Testis (tissue), 3 donors: ENCODE results near the gene DTNB. TPM values are rescaled to one million over a fixed set of nuclear protein-coding genes. Genes with fewer than 3 reads are reported as not detected.
"Not testable (repeated sequence)": the region's sequence is repeated elsewhere in the genome, so short reads cannot be mapped to it uniquely, and the experiment has no call there.

Source experiments
- DNase-seq: peaks from one replicate; pipeline ENCODE4 v3.0.0-alpha.2; 2019
- H3K27ac ChIP-seq, 2 donors: fragments of 200-600 bp; sonication (generic); one replicate each; pipeline ENCODE4 v1.5.1; 2019
- H3K27me3 ChIP-seq: fragments of 200-600 bp; sonication (generic); one replicate; pipeline ENCODE4 v1.5.1; 2019
- H3K36me3 ChIP-seq: fragments of 200-600 bp; sonication (generic); one replicate; pipeline ENCODE4 v1.5.1; 2017; ENCODE audit warnings: low read depth; ENCODE audit errors: missing control alignments
- H3K4me1 ChIP-seq: fragments of 200-600 bp; sonication (generic); one replicate; pipeline ENCODE4 v1.5.1; 2019
- H3K4me3 ChIP-seq, 2 donors: fragments of 200-600 bp; sonication (generic); one replicate each; pipeline ENCODE4 v1.5.1; 2017 to 2019
- H3K9me3 ChIP-seq: fragments of 200-600 bp; sonication (generic); one replicate; pipeline ENCODE4 v1.5.1; 2017
- POLR2A ChIP-seq: fragments of 450-650 bp; IDR thresholded peaks from one replicate; pipeline ENCODE4 v1.6.1; 2017; ENCODE audit warnings: antibody characterized with exemption, mild to moderate bottlenecking, moderate library complexity
- WGBS, 2 donors: methylation state at CpG; one replicate each; pipeline ENCODE4 v1.1.5; 2018; 5-methylcytosine and 5-hydroxymethylcytosine counted together
- intact Hi-C: fragments of 100-400 bp; cut with DNase I; formaldehyde crosslinking; loops from one replicate; pipeline ENCODE4 v1.15.1; 2023; ENCODE audit warnings: low total_unique reads
- polyA plus RNA-seq: library from polyadenylated mRNA; stranded (reverse); fragments of 350-450 nt; fragmentation: Illumina TruSeq; extraction: RNeasy Lipid Tissue Mini Kit (QIAGEN cat#74804); gene quantifications from one replicate; pipeline ENCODE4 v1.2.3, GENCODE V29; 2014; ENCODE audit warnings: low read depth, low replicate concordance; ENCODE audit not compliant: insufficient read depth
- total RNA-seq, 2 donors: library from RNA; depleted of rRNA; stranded (reverse); fragments of >200 nt; gene quantifications; one replicate each; pipeline ENCODE4 v1.2.3, GENCODE V29; 2016
- TF ChIP-seq, protein P1 (sequence below), 3 experiments: fragments of 450-650 bp in 2 of 3; fragments of 200-600 bp in 1 of 3; sonication (generic) in 1 of 3; IDR thresholded peaks; one replicate each; pipeline ENCODE4 v1.5.1; 2016 to 2019; ENCODE audit warnings: antibody characterized with exemption in 3 of 3, mild to moderate bottlenecking in 2 of 3, moderate library complexity in 1 of 3

DTNB gene
- total and polyA plus RNA-seq, 3 donors from 2014 or later = 21.9 to 47.3 (median 45.1) TPM

DNA sequence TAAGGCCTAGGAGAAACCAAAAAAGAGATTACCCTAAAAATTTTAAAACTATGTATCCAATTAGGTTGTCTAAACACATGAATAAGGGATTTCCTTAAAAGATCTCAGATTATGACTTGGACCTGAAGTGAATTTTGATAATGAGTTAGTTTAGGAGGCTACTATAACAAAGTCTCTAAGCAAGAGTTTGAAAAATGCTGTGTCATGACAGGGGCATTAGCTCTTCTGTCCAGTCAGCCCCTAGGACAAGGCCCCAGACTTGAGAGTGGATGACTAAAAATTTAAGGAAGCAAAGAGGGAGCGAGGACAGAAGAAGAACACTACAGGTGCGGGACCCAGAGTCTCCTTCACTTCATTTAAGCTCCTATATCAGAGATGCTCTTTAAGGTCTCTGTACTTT lies 135.9 kb downstream of the DTNB start:
- WGBS, 2 donors = 91 to 95% methylated on average over 2 of the region's 2 CpGs
- Histone ChIP-seq H3K4me1 (no peaks in the 10 kb centered on the region), H3K27me3 (no peaks in the 10 kb centered on the region), H3K9me3 (no peaks in the 10 kb centered on the region), H3K4me3 (no peak overlapping the region), H3K36me3 (no peaks in the 10 kb centered on the region), H3K27ac (no peak overlapping the region)
- intact Hi-C loops = no loop called here
- no peak for DNase-seq
- no peak for TF ChIP-seq POLR2A
- TF ChIP-seq, protein P1, sequence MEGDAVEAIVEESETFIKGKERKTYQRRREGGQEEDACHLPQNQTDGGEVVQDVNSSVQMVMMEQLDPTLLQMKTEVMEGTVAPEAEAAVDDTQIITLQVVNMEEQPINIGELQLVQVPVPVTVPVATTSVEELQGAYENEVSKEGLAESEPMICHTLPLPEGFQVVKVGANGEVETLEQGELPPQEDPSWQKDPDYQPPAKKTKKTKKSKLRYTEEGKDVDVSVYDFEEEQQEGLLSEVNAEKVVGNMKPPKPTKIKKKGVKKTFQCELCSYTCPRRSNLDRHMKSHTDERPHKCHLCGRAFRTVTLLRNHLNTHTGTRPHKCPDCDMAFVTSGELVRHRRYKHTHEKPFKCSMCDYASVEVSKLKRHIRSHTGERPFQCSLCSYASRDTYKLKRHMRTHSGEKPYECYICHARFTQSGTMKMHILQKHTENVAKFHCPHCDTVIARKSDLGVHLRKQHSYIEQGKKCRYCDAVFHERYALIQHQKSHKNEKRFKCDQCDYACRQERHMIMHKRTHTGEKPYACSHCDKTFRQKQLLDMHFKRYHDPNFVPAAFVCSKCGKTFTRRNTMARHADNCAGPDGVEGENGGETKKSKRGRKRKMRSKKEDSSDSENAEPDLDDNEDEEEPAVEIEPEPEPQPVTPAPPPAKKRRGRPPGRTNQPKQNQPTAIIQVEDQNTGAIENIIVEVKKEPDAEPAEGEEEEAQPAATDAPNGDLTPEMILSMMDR (IDR thresholded peaks at IDR 0.05) = no peak

DNA sequence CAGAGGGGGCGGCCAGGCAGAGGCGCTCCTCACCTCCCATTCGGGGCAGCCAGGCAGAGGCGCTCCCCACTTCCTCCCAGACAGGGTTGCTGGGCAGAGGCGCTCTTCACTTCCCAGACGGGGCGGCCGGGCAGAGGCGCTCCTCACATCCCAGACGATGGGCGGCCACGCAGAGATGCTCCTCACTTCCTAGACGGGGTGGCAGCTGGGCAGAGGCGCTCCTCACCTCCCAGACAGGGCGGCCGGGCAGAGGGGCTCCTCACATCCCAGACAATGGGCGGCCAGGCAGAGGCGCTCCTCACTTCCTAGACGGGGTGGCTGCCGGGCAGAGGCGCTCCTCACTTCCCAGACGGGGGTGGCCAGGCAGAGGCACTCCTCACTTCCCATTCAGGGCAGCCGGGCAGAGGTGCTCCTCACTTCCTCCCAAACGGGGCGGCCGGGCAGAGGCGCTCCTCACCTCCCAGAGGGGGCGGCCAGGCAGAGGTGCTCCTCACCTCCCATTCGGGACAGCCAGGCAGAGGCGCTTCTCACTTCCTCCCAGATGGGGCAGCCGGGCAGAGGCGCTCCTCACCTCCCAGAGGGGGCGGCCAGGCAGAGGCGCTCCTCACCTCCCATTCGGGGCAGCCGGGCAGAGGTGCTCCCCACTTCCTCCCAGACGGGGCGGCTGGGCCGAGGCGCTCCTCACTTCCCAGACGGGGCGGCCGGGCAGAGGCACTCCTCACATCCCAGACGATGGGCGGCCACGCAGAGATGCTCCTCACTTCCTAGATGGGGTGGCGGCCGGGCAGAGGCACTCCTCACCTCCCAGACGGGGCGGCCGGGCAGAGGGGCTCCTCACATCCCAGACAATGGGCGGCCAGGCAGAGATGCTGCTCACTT lies 137.7 kb downstream of the DTNB start:
- H3K27me3 ChIP-seq, H3K36me3 ChIP-seq, H3K27ac ChIP-seq, H3K4me1 ChIP-seq, intact Hi-C loops, DNase-seq, H3K4me3 ChIP-seq, H3K9me3 ChIP-seq: not testable (repeated sequence)
- 94 to 98% methylated on average over 8 to 48 of the region's 52 CpGs for WGBS, 2 donors

DNA sequence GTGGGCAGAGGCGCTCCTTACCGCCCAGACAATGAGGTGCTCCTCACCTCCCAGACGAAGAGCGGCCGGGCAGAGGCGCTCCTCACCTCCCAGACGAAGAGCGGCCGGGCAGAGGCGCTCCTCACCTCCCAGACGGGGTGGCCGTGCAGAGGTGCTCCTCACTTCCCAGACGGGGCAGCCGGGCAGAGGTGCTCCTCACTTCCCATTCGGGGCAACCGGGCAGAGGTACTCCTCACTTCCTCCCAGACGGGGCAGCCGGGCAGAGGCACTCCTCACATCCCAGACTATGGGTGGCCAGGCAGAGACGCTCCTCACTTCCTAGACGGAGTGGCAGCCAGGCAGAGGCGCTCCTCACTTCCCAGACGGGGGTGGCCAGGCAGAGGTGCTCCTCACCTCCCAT lies 138.4 kb downstream of the DTNB start:
- WGBS, 2 donors = 93 to 97% methylated on average over 14 to 22 of the region's 22 CpGs
- H3K27ac ChIP-seq = not testable (repeated sequence)

DNA sequence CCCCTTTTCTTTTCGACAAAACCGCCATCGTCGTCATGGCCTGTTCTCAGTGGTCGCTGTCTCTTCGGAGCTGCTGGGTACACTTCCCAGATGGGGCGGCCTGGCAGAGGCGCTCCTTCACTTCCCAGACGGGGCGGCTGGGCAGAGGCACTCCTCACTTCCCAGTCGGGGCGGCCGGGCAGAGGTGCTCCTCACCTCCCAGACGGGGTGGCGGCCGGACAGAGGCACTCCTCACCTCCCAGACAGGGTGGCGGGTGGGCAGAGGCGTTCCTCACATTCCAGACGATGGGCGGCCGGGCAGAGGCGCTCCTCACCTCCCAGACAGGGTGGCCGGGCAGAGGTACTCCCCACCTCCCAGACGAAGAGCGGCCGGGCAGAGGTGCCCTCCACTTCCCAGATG lies 138.9 kb downstream of the DTNB start:
- no peaks in the 10 kb centered on the region for H3K9me3 ChIP-seq
- no peak overlapping the region for H3K4me3 ChIP-seq
- intact Hi-C loops = no loop called here
- no peak for DNase-seq
- no peaks in the 10 kb centered on the region for H3K4me1 ChIP-seq
- no peaks in the 10 kb centered on the region for H3K36me3 ChIP-seq
- WGBS, 2 donors = 91 to 95% methylated on average over 19 to 26 of the region's 26 CpGs
- no peaks in the 10 kb centered on the region for H3K27me3 ChIP-seq
- TF ChIP-seq, protein P1 (IDR thresholded peaks at IDR 0.05) = no peak
- TF ChIP-seq POLR2A = no peak
- H3K27ac ChIP-seq = no peak overlapping the region

More for the DNA sequence above, 138.4 kb downstream of the DTNB start:
- H3K4me1 ChIP-seq, H3K4me3 ChIP-seq, intact Hi-C loops, DNase-seq, H3K27me3 ChIP-seq, H3K9me3 ChIP-seq, H3K36me3 ChIP-seq: not testable (repeated sequence)

DNA sequence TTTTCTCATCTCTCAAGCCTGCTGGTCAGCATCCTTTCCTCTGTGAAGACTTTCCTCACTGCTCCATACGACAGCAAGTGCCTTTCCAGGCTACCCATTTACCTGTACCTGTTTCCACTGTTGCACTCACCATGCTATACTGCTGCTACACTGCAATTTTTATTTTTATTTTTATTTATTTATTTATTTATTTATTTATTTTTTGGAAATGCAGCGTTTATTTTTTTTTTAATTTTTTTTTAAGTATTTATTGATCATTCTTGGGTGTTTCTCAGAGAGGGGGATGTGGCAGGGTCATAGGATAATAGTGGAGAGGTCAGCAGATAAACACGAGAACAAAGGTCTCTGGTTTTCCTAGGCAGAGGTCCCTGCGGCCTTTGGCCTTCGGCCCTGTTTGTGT lies 139.6 kb downstream of the DTNB start:
- H3K4me1 ChIP-seq, H3K9me3 ChIP-seq, DNase-seq, H3K4me3 ChIP-seq, H3K27ac ChIP-seq, H3K36me3 ChIP-seq, intact Hi-C loops, H3K27me3 ChIP-seq: not testable (repeated sequence)
- 59 to 73% methylated on average over 5 of the region's 5 CpGs for WGBS, 2 donors

DNA sequence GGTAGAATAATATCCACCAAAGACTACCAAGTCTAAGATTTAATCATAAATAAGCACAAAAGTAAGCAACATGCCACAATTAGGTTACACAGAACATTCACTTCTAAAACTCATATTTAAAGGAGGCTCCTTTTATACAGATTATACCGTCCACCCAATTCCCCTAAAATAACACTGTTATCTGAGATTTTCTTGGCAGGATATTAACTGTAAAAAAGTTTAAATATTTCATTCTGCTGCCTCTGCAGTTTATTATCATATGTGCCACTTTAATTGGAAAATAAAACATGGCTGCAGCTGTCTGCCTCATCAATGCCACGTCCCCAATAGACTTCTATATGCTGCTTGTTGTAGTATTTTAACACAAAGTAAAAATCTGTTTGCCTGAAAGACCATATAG lies 140.9 kb downstream of the DTNB start:
- WGBS, 2 donors = 38 to 49% methylated on average over 2 of the region's 2 CpGs
- Histone ChIP-seq H3K27ac (no peak overlapping the region), H3K36me3 (no peaks in the 10 kb centered on the region)

More for the DNA sequence above, 140.9 kb downstream of the DTNB start:
- TF ChIP-seq, protein P1 (IDR thresholded peaks at IDR 0.05) = no peak
- no peak for TF ChIP-seq POLR2A
- DNase-seq = no peak
- Histone ChIP-seq H3K4me1 (peaks cover 6% of the 10 kb centered on the region), H3K27me3 (no peaks in the 10 kb centered on the region), H3K4me3 (no peak overlapping the region), H3K9me3 (no peaks in the 10 kb centered on the region)
- intact Hi-C loops = no loop called here
